ENCODE results near the gene GPR161. TPM values are rescaled to one million over a fixed set of nuclear protein-coding genes. Genes with fewer than 3 reads are reported as not detected.

GPR161 gene
- total RNA-seq, 2 experiments from 2014 or later, result not detected

GRCh38 chr1:168045311-168045710, 91.4 kb downstream of the GPR161 start:
- H3K27me3 Mint-ChIP-seq, result no peaks in the 10 kb centered on the region

GRCh38 chr1:168042362-168042761, 94.4 kb downstream of the GPR161 start:
- intact Hi-C loops (cut with DNase I, micrococcal nuclease), result no loop called here
- ChIA-PET POLR2A (no interaction called here), CTCF (interaction anchor here (1.1 kb wide), 1 partner anchor 10 kb away, joined by 3 read pairs; no protein-coding TSS in a partner anchor)
- Histone ChIP-seq H3K4me1 (ENCODE audit: insufficient read depth, low read length) (no peaks in the 10 kb centered on the region), H3K4me3 (ENCODE audit: low read length) (no peak overlapping the region), H3K9me3 (ENCODE audit: control insufficient read depth in 1 of 2, insufficient read depth in 1 of 2, low read length in 2 of 2) (no peaks in the 10 kb centered on the region), H3K27ac (ENCODE audit: low read depth in 1 of 2, low read length in 2 of 2) (no peak overlapping the region), H3K36me3 (ENCODE audit: insufficient read depth, low read length) (peaks cover 13% of the 10 kb centered on the region), H3K27me3 (ENCODE audit: control insufficient read depth in 1 of 2, insufficient read depth in 2 of 2, low read length in 2 of 2) (no peaks in the 10 kb centered on the region)
- Mint-ChIP-seq H3K4me3 (no peak overlapping the region), H3K27ac (no peak overlapping the region), H3K36me3 (ENCODE audit: low read depth) (peaks cover 43% of the 10 kb centered on the region), H3K27me3 (no peaks in the 10 kb centered on the region), H3K9me3 (no peaks in the 10 kb centered on the region), H3K4me1 (ENCODE audit: low read depth) (no peaks in the 10 kb centered on the region)
- DNase-seq (no peak), ATAC-seq (ENCODE audit: poor library complexity) (no peak)
- TF ChIP-seq, protein P1, sequence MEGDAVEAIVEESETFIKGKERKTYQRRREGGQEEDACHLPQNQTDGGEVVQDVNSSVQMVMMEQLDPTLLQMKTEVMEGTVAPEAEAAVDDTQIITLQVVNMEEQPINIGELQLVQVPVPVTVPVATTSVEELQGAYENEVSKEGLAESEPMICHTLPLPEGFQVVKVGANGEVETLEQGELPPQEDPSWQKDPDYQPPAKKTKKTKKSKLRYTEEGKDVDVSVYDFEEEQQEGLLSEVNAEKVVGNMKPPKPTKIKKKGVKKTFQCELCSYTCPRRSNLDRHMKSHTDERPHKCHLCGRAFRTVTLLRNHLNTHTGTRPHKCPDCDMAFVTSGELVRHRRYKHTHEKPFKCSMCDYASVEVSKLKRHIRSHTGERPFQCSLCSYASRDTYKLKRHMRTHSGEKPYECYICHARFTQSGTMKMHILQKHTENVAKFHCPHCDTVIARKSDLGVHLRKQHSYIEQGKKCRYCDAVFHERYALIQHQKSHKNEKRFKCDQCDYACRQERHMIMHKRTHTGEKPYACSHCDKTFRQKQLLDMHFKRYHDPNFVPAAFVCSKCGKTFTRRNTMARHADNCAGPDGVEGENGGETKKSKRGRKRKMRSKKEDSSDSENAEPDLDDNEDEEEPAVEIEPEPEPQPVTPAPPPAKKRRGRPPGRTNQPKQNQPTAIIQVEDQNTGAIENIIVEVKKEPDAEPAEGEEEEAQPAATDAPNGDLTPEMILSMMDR (IDR thresholded peaks at IDR 0.05), result no peak

More at GRCh38 chr1:168045311-168045710, 91.4 kb downstream of the GPR161 start:
- no peak overlapping the region for H3K4me3 Mint-ChIP-seq
- peaks cover 48% of the 10 kb centered on the region for H3K36me3 Mint-ChIP-seq (ENCODE audit: low read depth)
- ChIA-PET CTCF (no interaction called here), POLR2A (no interaction called here)
- Histone ChIP-seq H3K4me1 (ENCODE audit: insufficient read depth, low read length) (no peaks in the 10 kb centered on the region), H3K9me3 (ENCODE audit: control insufficient read depth in 1 of 2, insufficient read depth in 1 of 2, low read length in 2 of 2) (no peaks in the 10 kb centered on the region), H3K36me3 (ENCODE audit: insufficient read depth, low read length) (peaks cover 13% of the 10 kb centered on the region), H3K4me3 (ENCODE audit: low read length) (no peak overlapping the region), H3K27ac (ENCODE audit: low read depth in 1 of 2, low read length in 2 of 2) (no peak overlapping the region), H3K27me3 (ENCODE audit: control insufficient read depth in 1 of 2, insufficient read depth in 2 of 2, low read length in 2 of 2) (no peaks in the 10 kb centered on the region)
- intact Hi-C loops (cut with DNase I, micrococcal nuclease), result no loop called here
- ATAC-seq (ENCODE audit: poor library complexity) (no peak), DNase-seq (no peak)
- TF ChIP-seq, protein P1 (IDR thresholded peaks at IDR 0.05), result no peak
- H3K9me3 Mint-ChIP-seq, result no peaks in the 10 kb centered on the region
- no peak overlapping the region for H3K27ac Mint-ChIP-seq
- H3K4me1 Mint-ChIP-seq (ENCODE audit: low read depth), result no peaks in the 10 kb centered on the region

DNA sequence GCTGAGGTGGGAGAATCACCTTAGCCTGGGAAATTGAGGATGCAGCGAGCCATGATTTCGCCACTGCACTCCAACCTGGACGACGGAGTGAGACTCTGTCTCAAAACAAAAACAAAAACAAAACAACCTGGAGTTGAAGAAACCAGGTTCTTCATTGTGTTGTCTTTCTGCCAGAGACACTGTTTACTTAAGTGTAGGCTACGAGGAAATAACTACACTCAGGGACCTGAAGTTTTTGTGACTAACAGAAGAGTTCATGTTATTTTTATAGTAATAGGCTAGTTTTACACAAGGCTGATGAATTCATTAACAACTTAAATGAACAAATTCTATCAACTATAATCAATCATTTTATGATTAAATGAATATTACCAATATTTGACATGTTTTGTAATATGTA, 101.4 kb downstream of the GPR161 start:
- no peaks in the 10 kb centered on the region for H3K36me3 ChIP-seq (ENCODE audit: insufficient read depth, low read length)
- H3K4me1 ChIP-seq (ENCODE audit: insufficient read depth, low read length), result no peaks in the 10 kb centered on the region
- no peak overlapping the region for H3K27ac Mint-ChIP-seq
- H3K27me3 Mint-ChIP-seq, result no peaks in the 10 kb centered on the region
- H3K4me3 ChIP-seq (ENCODE audit: low read length), result no peak overlapping the region
- no peaks in the 10 kb centered on the region for H3K9me3 ChIP-seq (ENCODE audit: control insufficient read depth in 1 of 2, insufficient read depth in 1 of 2, low read length in 2 of 2)
- intact Hi-C loops (cut with DNase I, micrococcal nuclease), result no loop called here
- no peak for ATAC-seq (ENCODE audit: poor library complexity)
- H3K4me3 Mint-ChIP-seq, result no peak overlapping the region
- peaks cover 16% of the 10 kb centered on the region for H3K36me3 Mint-ChIP-seq (ENCODE audit: low read depth)
- H3K9me3 Mint-ChIP-seq, result no peaks in the 10 kb centered on the region
- no peak for DNase-seq
- no peak overlapping the region for H3K27ac ChIP-seq (ENCODE audit: low read depth in 1 of 2, low read length in 2 of 2)
- ChIA-PET POLR2A (no interaction called here), CTCF (no interaction called here)
- H3K4me1 Mint-ChIP-seq (ENCODE audit: low read depth), result no peaks in the 10 kb centered on the region
- no peaks in the 10 kb centered on the region for H3K27me3 ChIP-seq (ENCODE audit: control insufficient read depth in 1 of 2, insufficient read depth in 2 of 2, low read length in 2 of 2)
- TF ChIP-seq, protein P1 (IDR thresholded peaks at IDR 0.05), result no peak
